Measurements from ENCODE around the gene WFDC1.

- TF ChIP-seq, protein P1, sequence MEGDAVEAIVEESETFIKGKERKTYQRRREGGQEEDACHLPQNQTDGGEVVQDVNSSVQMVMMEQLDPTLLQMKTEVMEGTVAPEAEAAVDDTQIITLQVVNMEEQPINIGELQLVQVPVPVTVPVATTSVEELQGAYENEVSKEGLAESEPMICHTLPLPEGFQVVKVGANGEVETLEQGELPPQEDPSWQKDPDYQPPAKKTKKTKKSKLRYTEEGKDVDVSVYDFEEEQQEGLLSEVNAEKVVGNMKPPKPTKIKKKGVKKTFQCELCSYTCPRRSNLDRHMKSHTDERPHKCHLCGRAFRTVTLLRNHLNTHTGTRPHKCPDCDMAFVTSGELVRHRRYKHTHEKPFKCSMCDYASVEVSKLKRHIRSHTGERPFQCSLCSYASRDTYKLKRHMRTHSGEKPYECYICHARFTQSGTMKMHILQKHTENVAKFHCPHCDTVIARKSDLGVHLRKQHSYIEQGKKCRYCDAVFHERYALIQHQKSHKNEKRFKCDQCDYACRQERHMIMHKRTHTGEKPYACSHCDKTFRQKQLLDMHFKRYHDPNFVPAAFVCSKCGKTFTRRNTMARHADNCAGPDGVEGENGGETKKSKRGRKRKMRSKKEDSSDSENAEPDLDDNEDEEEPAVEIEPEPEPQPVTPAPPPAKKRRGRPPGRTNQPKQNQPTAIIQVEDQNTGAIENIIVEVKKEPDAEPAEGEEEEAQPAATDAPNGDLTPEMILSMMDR (IDR thresholded peaks at IDR 0.05), result no peak
- TF ChIP-seq POLR2A (IDR thresholded peaks at IDR 0.05), result no peak
Observed at GRCh38 chr16:84357191-84357651, 62.5 kb downstream of the WFDC1 start.
